ENCODE results near the gene MAPK4.

The MAPK4 gene

DNA sequence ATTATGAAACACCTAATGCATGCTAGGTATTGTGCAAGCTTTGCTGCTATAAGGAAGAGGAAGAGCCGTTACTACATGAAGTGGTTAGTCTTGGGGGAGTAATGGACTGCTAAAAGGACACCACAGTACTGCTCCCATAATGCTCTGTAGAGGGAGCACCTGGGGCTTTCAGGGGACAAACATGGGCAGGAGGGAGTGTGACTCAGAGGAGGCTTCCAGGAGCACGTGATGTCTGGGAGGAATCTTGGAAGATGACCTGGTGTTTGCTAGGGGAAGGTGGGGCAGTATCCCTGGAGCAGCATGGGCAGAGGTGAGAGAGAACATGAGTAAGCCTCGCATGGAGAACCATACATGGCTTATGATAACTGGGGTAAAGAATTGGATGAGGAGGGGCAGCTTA lies 18.8 kb downstream of the MAPK4 start:
- TF ChIP-seq, protein P1, sequence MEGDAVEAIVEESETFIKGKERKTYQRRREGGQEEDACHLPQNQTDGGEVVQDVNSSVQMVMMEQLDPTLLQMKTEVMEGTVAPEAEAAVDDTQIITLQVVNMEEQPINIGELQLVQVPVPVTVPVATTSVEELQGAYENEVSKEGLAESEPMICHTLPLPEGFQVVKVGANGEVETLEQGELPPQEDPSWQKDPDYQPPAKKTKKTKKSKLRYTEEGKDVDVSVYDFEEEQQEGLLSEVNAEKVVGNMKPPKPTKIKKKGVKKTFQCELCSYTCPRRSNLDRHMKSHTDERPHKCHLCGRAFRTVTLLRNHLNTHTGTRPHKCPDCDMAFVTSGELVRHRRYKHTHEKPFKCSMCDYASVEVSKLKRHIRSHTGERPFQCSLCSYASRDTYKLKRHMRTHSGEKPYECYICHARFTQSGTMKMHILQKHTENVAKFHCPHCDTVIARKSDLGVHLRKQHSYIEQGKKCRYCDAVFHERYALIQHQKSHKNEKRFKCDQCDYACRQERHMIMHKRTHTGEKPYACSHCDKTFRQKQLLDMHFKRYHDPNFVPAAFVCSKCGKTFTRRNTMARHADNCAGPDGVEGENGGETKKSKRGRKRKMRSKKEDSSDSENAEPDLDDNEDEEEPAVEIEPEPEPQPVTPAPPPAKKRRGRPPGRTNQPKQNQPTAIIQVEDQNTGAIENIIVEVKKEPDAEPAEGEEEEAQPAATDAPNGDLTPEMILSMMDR (IDR thresholded peaks at IDR 0.05; ENCODE audit: low read depth, low read length) = no peak
- H3K4me3 ChIP-seq (replicated peaks in 1 of 2; ENCODE audit: low read depth in 2 of 2, low read length in 2 of 2) = no peak overlapping the region
- DNase-seq (ENCODE audit: low read depth in 2 of 2) = no peak

- DNase-seq (ENCODE audit: low read depth in 2 of 2) = no peak
- TF ChIP-seq, protein P1 (IDR thresholded peaks at IDR 0.05; ENCODE audit: low read depth, low read length) = no peak
- H3K4me3 ChIP-seq (replicated peaks in 1 of 2; ENCODE audit: low read depth in 2 of 2, low read length in 2 of 2) = no peak overlapping the region
Measured at GRCh38 chr18:50579061-50579774, 19.3 kb downstream of the MAPK4 start.

DNA sequence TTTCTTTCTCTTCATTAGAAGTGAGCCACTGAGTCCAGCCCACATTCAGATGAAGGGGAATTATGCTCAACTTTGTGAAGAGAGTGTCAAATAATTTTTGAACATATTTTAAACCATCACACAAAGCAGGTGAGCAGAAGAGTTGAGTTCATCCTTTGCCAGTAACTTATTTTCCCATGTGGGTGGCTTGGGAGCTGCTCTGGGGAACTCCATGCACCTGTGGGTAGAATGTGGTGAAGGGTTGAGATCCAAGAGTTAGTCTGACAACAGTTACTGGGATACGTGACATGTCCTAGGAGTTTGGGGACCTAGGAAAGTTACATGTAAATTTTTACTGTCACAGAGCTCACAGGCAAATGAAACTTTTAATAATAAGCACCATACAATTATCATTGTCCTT lies 21.6 kb downstream of the MAPK4 start:
- TF ChIP-seq, protein P1 (IDR thresholded peaks at IDR 0.05; ENCODE audit: low read depth, low read length) = no peak
- H3K4me3 ChIP-seq (replicated peaks in 1 of 2; ENCODE audit: low read depth in 2 of 2, low read length in 2 of 2) = no peak overlapping the region
- no peak for DNase-seq (ENCODE audit: low read depth in 2 of 2)

DNA sequence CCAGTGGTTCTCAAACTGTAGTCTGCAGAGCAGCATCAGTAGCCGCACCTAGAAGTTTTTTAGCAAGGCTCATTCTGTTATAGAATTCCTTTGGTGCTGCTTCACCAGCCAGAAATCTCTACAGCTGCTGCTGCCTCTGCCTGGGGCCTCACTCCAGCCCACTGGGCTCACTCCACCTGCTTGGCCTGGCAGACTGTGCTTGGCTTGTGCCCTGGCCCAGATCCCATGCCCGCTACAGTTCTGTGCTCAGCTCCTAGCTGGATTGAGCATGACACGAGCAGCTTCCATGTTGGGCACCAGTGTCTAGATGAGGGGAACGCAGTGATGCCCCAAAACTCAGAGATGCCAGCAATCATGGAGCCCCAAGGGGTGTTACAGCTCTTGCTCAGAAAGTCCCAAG lies 22.6 kb downstream of the MAPK4 start:
- TF ChIP-seq, protein P1 (IDR thresholded peaks at IDR 0.05; ENCODE audit: low read depth, low read length) = no peak
- H3K4me3 ChIP-seq (replicated peaks in 1 of 2; ENCODE audit: low read depth in 2 of 2, low read length in 2 of 2) = no peak overlapping the region
- no peak for DNase-seq (ENCODE audit: low read depth in 2 of 2)

DNA sequence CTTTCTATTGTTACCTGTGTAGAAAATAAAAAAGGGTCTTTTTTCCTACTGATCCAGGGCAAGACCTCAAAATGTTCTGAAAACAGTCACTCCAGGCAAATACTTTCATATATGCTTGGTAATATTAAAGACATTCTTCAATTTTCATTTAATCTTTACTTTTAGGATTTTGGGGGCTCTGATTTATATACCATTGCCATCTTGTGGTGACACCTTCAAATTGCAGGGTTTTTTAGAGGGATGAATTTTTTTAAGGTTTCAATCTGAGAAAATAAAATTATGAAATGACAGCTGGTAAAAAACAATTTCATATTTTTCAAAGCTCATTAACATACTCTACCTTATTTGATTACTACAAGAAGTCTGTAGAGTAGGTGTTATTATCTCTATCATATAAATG lies 26.8 kb downstream of the MAPK4 start:
- peak in 1 of 2 donors; percentile 5 for DNase-seq (ENCODE audit: low read depth in 2 of 2)
- TF ChIP-seq, protein P1 (IDR thresholded peaks at IDR 0.05; ENCODE audit: low read depth, low read length) = peak; percentile 17
- H3K4me3 ChIP-seq (replicated peaks in 1 of 2; ENCODE audit: low read depth in 2 of 2, low read length in 2 of 2) = no peak overlapping the region

DNA sequence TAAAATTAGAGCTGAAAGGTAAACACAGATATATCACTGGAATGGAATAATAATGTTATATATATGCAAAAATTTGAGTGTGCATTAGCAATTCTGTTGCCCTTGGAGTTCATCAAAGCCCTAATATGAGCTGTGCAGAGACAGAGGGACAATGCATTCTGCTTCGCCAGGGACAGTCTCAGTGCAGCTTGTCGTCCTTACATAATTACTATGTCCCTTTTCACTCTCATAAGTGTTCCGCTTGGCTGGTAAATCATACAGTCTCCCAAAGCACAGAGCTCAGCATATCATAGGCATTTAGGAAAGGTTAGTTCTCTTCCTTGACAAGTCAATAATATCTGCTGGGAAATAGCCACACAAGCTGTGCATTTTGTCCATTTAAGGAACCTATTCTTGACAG lies 30.7 kb downstream of the MAPK4 start:
- no peak overlapping the region for H3K4me3 ChIP-seq (replicated peaks in 1 of 2; ENCODE audit: low read depth in 2 of 2, low read length in 2 of 2)
- TF ChIP-seq, protein P1 (IDR thresholded peaks at IDR 0.05; ENCODE audit: low read depth, low read length) = no peak
- no peak for DNase-seq (ENCODE audit: low read depth in 2 of 2)

DNA sequence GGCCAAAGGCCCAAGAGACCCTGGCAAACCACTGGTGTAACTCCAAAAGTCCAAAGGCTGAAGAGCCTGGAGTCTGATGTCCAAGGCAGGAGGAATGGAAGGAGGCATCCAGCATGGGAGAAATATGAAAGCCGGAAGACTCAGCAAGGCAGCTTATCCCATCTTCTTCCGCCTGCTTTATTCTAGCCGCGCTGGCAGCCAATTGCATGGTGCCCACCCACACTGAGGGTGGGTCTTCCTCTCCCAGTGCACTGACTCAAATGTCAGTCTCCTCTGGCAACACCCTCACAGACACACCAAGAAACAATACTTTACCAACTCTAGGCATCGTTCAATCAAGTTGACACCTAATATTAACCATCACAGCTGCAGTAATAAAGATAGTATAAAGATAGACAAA lies 34.1 kb downstream of the MAPK4 start:
- no peak for DNase-seq (ENCODE audit: low read depth in 2 of 2)
- TF ChIP-seq, protein P1 (IDR thresholded peaks at IDR 0.05; ENCODE audit: low read depth, low read length) = no peak
- H3K4me3 ChIP-seq (replicated peaks in 1 of 2; ENCODE audit: low read depth in 2 of 2, low read length in 2 of 2) = no peak overlapping the region

All from cardiac fibroblast (primary cell).